Measurements from ENCODE around the gene KIF2C. TPM values are rescaled to one million over a fixed set of nuclear protein-coding genes. Genes with fewer than 3 reads are reported as not detected.

Gene KIF2C
- total RNA-seq, 4 donors from 2014 or later, result 0.38 to 2.0 (median 1.7) TPM; not detected in 1

- no peak for TF ChIP-seq CTCF (IDR thresholded peaks at IDR 0.05; ENCODE audit: low read depth)
Observed at GRCh38 chr1:44757420-44757819, 17.8 kb downstream of the KIF2C start.

- TF ChIP-seq CTCF (IDR thresholded peaks at IDR 0.05; ENCODE audit: low read depth), result no peak
Observed at GRCh38 chr1:44759077-44759476, 19.4 kb downstream of the KIF2C start.

- TF ChIP-seq CTCF (IDR thresholded peaks at IDR 0.05; ENCODE audit: low read depth), result no peak
Observed at GRCh38 chr1:44760876-44761275, 21.2 kb downstream of the KIF2C start.

GRCh38 chr1:44775078-44775929, 35.7 kb downstream of the KIF2C start, which contains the start of gene RPS8:
Gene RPS8 (plus strand): TSS chr1:44775540. CDS start chr1:44775597, 57 bp downstream.
- no peak for TF ChIP-seq CTCF (IDR thresholded peaks at IDR 0.05; ENCODE audit: low read depth)

- no peak for TF ChIP-seq CTCF (IDR thresholded peaks at IDR 0.05; ENCODE audit: low read depth)
Observed at GRCh38 chr1:44775930-44776729, 36.5 kb downstream of the KIF2C start.

- no peak for TF ChIP-seq CTCF (IDR thresholded peaks at IDR 0.05; ENCODE audit: low read depth)
Observed at GRCh38 chr1:44776730-44777068, 37.1 kb downstream of the KIF2C start.

- TF ChIP-seq CTCF (IDR thresholded peaks at IDR 0.05; ENCODE audit: low read depth), result no peak
Observed at GRCh38 chr1:44777547-44777946, 37.9 kb downstream of the KIF2C start.
